Cortex of kidney (tissue), 1 donor: ENCODE data around the gene SYF2.
"Not testable (repeated sequence)": the region's sequence is repeated elsewhere in the genome, so short reads cannot be mapped to it uniquely, and the experiment has no call there.

Source experiments
- DNase-seq: peaks from one replicate; lab custom pipeline; 2025; lab: John Stamatoyannopoulos, UW

SYF2 gene

GRCh38 chr1:25232027-25232865, at the start of gene SYF2:
Gene SYF2, minus strand, starts transcription at chr1:25232502. Its CDS starts 35 bp downstream, at chr1:25232467.
- no peak for DNase-seq

GRCh38 chr1:25279693-25280111, 47.4 kb upstream of the SYF2 start:
- DNase-seq, result not testable (repeated sequence)

- DNase-seq, result not testable (repeated sequence)
Measured at GRCh38 chr1:25278790-25279189, 46.5 kb upstream of the SYF2 start.

GRCh38 chr1:25278358-25278757, 46.1 kb upstream of the SYF2 start:
- not testable (repeated sequence) for DNase-seq

GRCh38 chr1:25277295-25277694, 45.0 kb upstream of the SYF2 start:
- not testable (repeated sequence) for DNase-seq

GRCh38 chr1:25275648-25276047, 43.3 kb upstream of the SYF2 start:
- not testable (repeated sequence) for DNase-seq

- DNase-seq, result not testable (repeated sequence)
Measured at GRCh38 chr1:25272238-25272637, 39.9 kb upstream of the SYF2 start, which contains the start of gene RHD. Gene RHD, plus strand, starts transcription at chr1:25272509. Its CDS starts 39 bp downstream, at chr1:25272548.

GRCh38 chr1:25268143-25268760, 36.0 kb upstream of the SYF2 start:
- not testable (repeated sequence) for DNase-seq

GRCh38 chr1:25267288-25268142, 35.2 kb upstream of the SYF2 start:
- DNase-seq, result not testable (repeated sequence)

GRCh38 chr1:25266554-25267287, 34.4 kb upstream of the SYF2 start:
- not testable (repeated sequence) for DNase-seq

- DNase-seq, result not testable (repeated sequence)
Measured at GRCh38 chr1:25260336-25260735, 28.0 kb upstream of the SYF2 start.

- DNase-seq, result not testable (repeated sequence)
Measured at GRCh38 chr1:25259813-25260212, 27.5 kb upstream of the SYF2 start.

- no peak for DNase-seq
Measured at GRCh38 chr1:25257196-25257595, 24.9 kb upstream of the SYF2 start.

GRCh38 chr1:25256578-25256965, 24.3 kb upstream of the SYF2 start:
- DNase-seq, result no peak

GRCh38 chr1:25255706-25256577, 23.6 kb upstream of the SYF2 start:
- DNase-seq, result no peak

GRCh38 chr1:25253911-25254310, 21.6 kb upstream of the SYF2 start:
- DNase-seq, result no peak

- no peak for DNase-seq
Measured at GRCh38 chr1:25247829-25248754, 15.8 kb upstream of the SYF2 start.

- DNase-seq, result peak; percentile 61
Measured at GRCh38 chr1:25247024-25247828, 14.9 kb upstream of the SYF2 start, which contains the start of gene RSRP1. Gene RSRP1, minus strand, starts transcription at chr1:25247454. Its CDS starts 491 bp downstream, at chr1:25246963.
